Epithelial cell of esophagus (primary cell): ENCODE measurements around the gene FAM193A.
A peak's percentile ranks its signal among the peaks of the same experiment; 100 is the strongest.

Source experiments
- DNase-seq: peaks from one replicate; pipeline ENCODE4 v3.0.0; 2010; ENCODE audit warnings: low read depth
- H3K4me3 ChIP-seq: 2 replicates; pipeline ENCODE4 v1.5.1; 2011; ENCODE audit warnings: mild to moderate bottlenecking, low read length, control low read depth
- TF ChIP-seq, protein P1 (sequence below): IDR thresholded peaks from 2 replicates; pipeline ENCODE4 v1.5.1; 2011; ENCODE audit warnings: low read depth, mild to moderate bottlenecking, low read length, control low read depth, inconsistent platforms; ENCODE audit not compliant: insufficient read depth; ENCODE audit errors: missing control alignments

The FAM193A gene

DNA sequence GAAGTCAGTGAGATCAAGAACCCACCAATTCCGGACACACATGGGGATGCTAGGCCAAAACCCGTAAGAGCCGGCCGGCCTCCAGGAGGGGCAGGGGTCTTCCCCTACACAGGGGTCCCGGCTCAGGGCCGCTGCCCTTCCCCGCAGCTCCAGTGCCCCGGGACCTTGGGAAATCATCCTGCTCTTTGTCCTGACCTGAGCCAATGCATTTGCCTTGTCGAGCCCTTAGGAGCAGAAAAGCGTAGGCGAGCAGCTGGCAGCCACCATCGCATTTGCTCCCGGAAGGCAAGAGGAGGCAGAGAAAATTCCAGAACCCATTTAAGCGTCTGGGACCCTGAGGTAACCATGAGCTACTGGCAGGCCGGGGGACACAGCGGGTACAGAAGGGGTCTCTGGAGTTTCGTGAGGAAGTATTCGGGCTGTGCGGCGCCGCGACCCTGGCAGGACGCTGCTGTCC lies 227.1 kb downstream of the FAM193A start:
- TF ChIP-seq, protein P1, sequence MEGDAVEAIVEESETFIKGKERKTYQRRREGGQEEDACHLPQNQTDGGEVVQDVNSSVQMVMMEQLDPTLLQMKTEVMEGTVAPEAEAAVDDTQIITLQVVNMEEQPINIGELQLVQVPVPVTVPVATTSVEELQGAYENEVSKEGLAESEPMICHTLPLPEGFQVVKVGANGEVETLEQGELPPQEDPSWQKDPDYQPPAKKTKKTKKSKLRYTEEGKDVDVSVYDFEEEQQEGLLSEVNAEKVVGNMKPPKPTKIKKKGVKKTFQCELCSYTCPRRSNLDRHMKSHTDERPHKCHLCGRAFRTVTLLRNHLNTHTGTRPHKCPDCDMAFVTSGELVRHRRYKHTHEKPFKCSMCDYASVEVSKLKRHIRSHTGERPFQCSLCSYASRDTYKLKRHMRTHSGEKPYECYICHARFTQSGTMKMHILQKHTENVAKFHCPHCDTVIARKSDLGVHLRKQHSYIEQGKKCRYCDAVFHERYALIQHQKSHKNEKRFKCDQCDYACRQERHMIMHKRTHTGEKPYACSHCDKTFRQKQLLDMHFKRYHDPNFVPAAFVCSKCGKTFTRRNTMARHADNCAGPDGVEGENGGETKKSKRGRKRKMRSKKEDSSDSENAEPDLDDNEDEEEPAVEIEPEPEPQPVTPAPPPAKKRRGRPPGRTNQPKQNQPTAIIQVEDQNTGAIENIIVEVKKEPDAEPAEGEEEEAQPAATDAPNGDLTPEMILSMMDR = no peak
- no peak for DNase-seq
- H3K4me3 ChIP-seq = peak overlapping the region; percentile 34

DNA sequence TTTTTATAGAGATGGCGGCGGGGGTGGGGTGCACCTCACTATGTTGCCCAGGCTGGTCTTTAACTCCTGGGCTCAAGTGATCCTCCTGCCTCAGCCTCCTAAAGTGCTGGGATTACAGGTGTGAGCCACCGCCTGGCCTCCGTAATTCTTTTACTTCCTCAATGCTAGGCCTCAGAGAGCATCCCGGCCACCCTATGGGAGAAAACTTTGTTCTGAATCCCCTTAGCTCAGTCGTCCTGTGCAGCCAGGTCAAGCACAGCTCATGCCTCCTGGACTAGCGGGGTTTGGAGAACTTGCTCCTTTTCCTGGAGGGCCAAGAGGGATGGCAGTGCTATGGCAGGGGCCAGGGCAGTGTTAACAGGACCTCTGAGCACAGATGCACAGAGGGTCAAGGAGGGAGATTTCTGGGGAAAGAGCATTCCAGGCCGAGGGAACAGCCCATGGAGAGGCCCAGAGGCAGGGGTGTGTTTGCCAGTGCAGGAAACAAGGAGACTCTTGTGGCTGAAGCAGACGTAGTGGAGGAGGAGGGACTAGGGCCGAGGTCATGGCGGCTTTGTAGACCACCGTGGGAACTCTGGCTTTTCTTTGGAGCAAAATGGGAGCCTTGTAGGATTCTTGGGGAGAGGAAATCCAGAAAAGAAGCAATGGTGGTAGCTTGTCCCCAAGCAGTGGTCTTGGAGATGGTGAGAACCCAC lies 229.5 kb downstream of the FAM193A start:
- no peak overlapping the region for H3K4me3 ChIP-seq
- TF ChIP-seq, protein P1 = no peak
- DNase-seq = no peak

DNA sequence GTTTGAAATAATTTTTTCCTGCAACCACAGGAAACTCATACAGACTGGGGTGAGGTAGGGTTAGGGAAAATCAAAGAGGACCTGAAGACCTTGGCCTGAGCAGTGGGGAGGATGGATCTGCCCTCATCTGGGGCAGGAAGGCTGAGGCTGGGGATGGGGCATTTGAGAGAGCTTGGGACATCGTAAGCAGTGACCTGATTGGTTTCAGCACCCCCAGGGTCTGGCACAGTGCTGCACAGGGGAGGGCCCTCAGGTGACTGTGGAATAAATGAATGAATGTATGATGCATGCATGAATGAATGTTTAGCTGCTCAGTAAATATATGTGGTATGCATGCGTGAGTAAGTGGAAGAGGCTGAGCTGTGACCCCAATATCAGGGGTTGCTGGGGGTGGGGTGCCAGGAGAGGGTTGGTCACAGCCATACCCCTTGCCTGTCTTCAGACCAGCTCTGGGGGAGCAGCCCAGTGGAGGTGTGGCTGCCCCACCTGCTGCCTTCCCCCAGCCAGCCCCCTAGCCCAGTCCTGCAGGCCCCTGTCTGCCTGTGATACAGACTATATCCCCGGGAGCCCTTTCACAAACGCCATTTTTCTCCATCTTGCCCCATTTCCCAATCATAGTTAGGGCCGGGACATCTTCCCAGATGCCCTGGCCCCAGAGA lies 230.7 kb downstream of the FAM193A start:
- no peak overlapping the region for H3K4me3 ChIP-seq
- DNase-seq = no peak
- TF ChIP-seq, protein P1 = no peak

DNA sequence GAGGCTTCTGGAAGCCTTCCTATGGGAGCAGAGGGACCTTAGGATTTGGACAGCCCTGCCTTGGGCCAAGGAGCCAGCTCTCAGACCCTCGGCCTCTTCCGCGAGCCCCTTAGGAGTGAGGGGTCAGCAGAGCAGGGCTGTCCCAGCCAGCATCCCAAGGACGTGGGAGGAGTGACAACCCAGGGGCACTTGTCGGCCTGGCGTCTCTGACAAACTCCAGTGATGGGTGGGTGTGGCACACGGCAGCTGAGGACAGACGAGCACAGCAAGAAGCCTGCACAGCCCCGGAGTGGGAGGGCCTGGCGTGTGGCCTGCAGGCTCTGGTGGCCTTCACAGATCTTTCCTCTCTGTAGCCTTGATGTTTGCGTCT lies 231.2 kb downstream of the FAM193A start:
- no peak overlapping the region for H3K4me3 ChIP-seq
- TF ChIP-seq, protein P1 = no peak
- DNase-seq = no peak

DNA sequence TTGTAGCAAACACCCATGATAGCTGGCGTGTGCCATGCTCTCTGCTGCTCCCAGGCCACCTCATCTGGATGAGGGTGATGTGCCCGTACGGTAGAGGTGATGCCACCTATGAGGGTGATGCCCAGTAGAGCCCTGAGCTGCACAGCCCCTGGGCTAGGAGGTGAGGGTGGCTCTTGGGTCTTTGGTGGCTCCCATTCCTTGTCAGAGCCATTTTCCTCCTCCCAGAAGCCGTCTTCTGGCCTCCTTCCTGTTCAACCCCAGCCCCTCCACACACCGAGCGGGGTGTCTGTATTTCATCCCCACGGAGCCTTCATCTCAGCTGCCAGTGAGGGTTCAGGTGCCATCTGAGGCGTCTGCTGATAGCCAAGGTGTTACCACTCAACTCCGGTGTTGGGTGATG lies 231.7 kb downstream of the FAM193A start:
- TF ChIP-seq, protein P1 = no peak
- no peak overlapping the region for H3K4me3 ChIP-seq
- no peak for DNase-seq

DNA sequence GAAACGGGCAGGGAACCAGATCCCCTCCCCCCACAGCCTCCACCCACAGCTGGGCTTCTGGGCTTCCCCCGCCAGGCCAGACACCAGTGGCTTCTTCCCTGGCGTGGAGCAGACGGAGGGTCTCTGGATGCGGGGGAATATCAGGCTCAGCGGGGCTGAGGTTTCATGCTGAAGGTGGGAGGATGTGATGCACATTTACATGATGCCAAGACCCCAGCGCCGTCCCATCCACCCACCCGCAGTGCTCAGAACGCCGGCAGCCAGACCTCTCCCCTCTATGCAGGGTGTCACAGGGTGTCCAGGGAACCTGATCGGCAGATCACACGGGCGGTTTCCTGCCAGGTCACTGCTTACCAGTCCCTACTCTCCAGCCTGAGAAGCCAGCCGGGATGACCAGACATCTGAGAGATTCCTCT lies 232.5 kb downstream of the FAM193A start:
- DNase-seq = no peak

More for the DNA sequence above, 232.5 kb downstream of the FAM193A start:
- TF ChIP-seq, protein P1 = no peak
- H3K4me3 ChIP-seq = no peak overlapping the region
